Stimulated activated CD8-positive, alpha-beta memory T cell treated with anti-CD3 and anti-CD28 coated beads, Interleukin-7, amount 100 ng/mL, for 24 hours (primary cell): ENCODE data around the gene RAP1GAP2.

Experiments used
- DNase-seq: peaks from one replicate; pipeline ENCODE4 v3.0.0-alpha.2; 2020; ENCODE audit warnings: low read depth

The RAP1GAP2 gene

GRCh38 chr17:2947588-2947950, 151.3 kb downstream of the RAP1GAP2 start:
- DNase-seq = no peak

GRCh38 chr17:2947996-2948550, 151.8 kb downstream of the RAP1GAP2 start:
- no peak for DNase-seq

GRCh38 chr17:2948721-2949468, 152.7 kb downstream of the RAP1GAP2 start:
- no peak for DNase-seq

- no peak for DNase-seq
Measured at GRCh38 chr17:2949469-2950044, 153.3 kb downstream of the RAP1GAP2 start.

- no peak for DNase-seq
Measured at GRCh38 chr17:2950846-2951245, 154.6 kb downstream of the RAP1GAP2 start.

- DNase-seq = no peak
Measured at GRCh38 chr17:2952174-2952845, 156.1 kb downstream of the RAP1GAP2 start.

GRCh38 chr17:2954898-2955445, 158.7 kb downstream of the RAP1GAP2 start:
- no peak for DNase-seq

- no peak for DNase-seq
Measured at GRCh38 chr17:2955931-2956582, 159.8 kb downstream of the RAP1GAP2 start.

- no peak for DNase-seq
Measured at GRCh38 chr17:2957631-2958286, 161.5 kb downstream of the RAP1GAP2 start.

- DNase-seq = no peak
Measured at GRCh38 chr17:2958706-2959222, 162.5 kb downstream of the RAP1GAP2 start.

GRCh38 chr17:2959371-2960130, 163.3 kb downstream of the RAP1GAP2 start:
- DNase-seq = no peak

GRCh38 chr17:2961446-2961845, 165.2 kb downstream of the RAP1GAP2 start:
- DNase-seq = no peak

GRCh38 chr17:2962236-2962635, 166.0 kb downstream of the RAP1GAP2 start:
- no peak for DNase-seq

GRCh38 chr17:2962729-2963128, 166.5 kb downstream of the RAP1GAP2 start:
- no peak for DNase-seq

GRCh38 chr17:2963332-2964027, 167.2 kb downstream of the RAP1GAP2 start:
- DNase-seq = no peak

- no peak for DNase-seq
Measured at GRCh38 chr17:2964028-2964356, 167.8 kb downstream of the RAP1GAP2 start.

GRCh38 chr17:2964370-2964769, 168.1 kb downstream of the RAP1GAP2 start:
- no peak for DNase-seq

GRCh38 chr17:2964831-2965230, 168.6 kb downstream of the RAP1GAP2 start:
- DNase-seq = no peak

GRCh38 chr17:2965621-2966595, 169.7 kb downstream of the RAP1GAP2 start:
- no peak for DNase-seq
